Astrocyte (in vitro differentiated cells and primary cell): Measurements from ENCODE around the gene CDYL. TPM values are rescaled to one million over a fixed set of nuclear protein-coding genes. Genes with fewer than 3 reads are reported as not detected.

ENCODE experiments used
- DNase-seq: peaks from one replicate; pipeline ENCODE4 v3.0.0-alpha.2; 2010; ENCODE audit warnings: low read depth
- FAIRE-seq: peaks from 2 replicates; lab custom pipeline; 2011; peaks lifted over from hg19 to GRCh38; lab: Jason Lieb, UNC
- H2AFZ ChIP-seq: 2 replicates; pipeline ENCODE4 v1.6.0; 2012; ENCODE audit warnings: low read depth, low read length, inconsistent platforms
- H3K27ac ChIP-seq: 2 replicates; pipeline ENCODE4 v1.5.1; 2011; ENCODE audit warnings: low read depth, low read length, inconsistent platforms
- H3K27me3 ChIP-seq: 2 replicates; pipeline ENCODE4 v1.6.0; 2011; ENCODE audit warnings: low read length, inconsistent platforms; ENCODE audit not compliant: insufficient read depth
- H3K36me3 ChIP-seq: 2 replicates; pipeline ENCODE4 v1.5.1; 2011; ENCODE audit warnings: low read length, inconsistent platforms; ENCODE audit not compliant: insufficient read depth
- H3K4me1 ChIP-seq: 2 replicates; pipeline ENCODE4 v1.5.1; 2011; ENCODE audit warnings: low read length, inconsistent platforms; ENCODE audit not compliant: insufficient read depth
- H3K4me2 ChIP-seq: 2 replicates; pipeline ENCODE4 v1.6.0; 2012; ENCODE audit warnings: low read length, inconsistent platforms
- H3K4me3 ChIP-seq: 2 replicates; pipeline ENCODE4 v1.5.1; 2011; ENCODE audit warnings: low read depth, mild to moderate bottlenecking, low read length, inconsistent platforms; ENCODE audit not compliant: insufficient read depth
- H3K79me2 ChIP-seq: 2 replicates; pipeline ENCODE4 v1.6.0; 2012; ENCODE audit warnings: mild to moderate bottlenecking, low read length, inconsistent platforms; ENCODE audit not compliant: insufficient read depth
- H3K9ac ChIP-seq: 2 replicates; pipeline ENCODE4 v1.6.0; 2012; ENCODE audit warnings: mild to moderate bottlenecking, low read length, inconsistent platforms
- H3K9me3 ChIP-seq: 2 replicates; pipeline ENCODE4 v1.5.1; 2012; ENCODE audit warnings: low read depth, mild to moderate bottlenecking, low read length, inconsistent platforms; ENCODE audit not compliant: insufficient read depth
- H4K20me1 ChIP-seq: 2 replicates; pipeline ENCODE4 v1.6.0; 2012; ENCODE audit warnings: low read length, inconsistent platforms; ENCODE audit not compliant: insufficient read depth
- H3K27ac Mint-ChIP-seq: one replicate; pipeline ENCODE4 v1.8.0; 2021; ENCODE audit warnings: mild to moderate bottlenecking, mixed read lengths; ENCODE audit not compliant: unreplicated experiment
- H3K27me3 Mint-ChIP-seq: one replicate; pipeline ENCODE4 v1.8.0; 2021; ENCODE audit warnings: low read depth, mixed read lengths; ENCODE audit not compliant: unreplicated experiment
- H3K36me3 Mint-ChIP-seq: one replicate; pipeline ENCODE4 v1.8.0; 2021; ENCODE audit warnings: low read depth, mixed read lengths; ENCODE audit not compliant: unreplicated experiment
- H3K4me1 Mint-ChIP-seq: one replicate; pipeline ENCODE4 v1.8.0; 2021; ENCODE audit warnings: low read depth, mixed read lengths; ENCODE audit not compliant: unreplicated experiment
- H3K4me3 Mint-ChIP-seq: one replicate; pipeline ENCODE4 v1.8.0; 2021; ENCODE audit warnings: mild to moderate bottlenecking, moderate library complexity, mixed read lengths; ENCODE audit not compliant: unreplicated experiment
- H3K9me3 Mint-ChIP-seq: one replicate; pipeline ENCODE4 v1.8.0; 2021; ENCODE audit warnings: mild to moderate bottlenecking, mixed read lengths; ENCODE audit not compliant: unreplicated experiment
- EZH2 ChIP-seq: IDR thresholded peaks from 2 replicates; pipeline ENCODE4 v1.6.1; 2012; ENCODE audit warnings: mild to moderate bottlenecking, low read length, inconsistent platforms; ENCODE audit not compliant: insufficient read depth
- total RNA-seq: library from RNA; stranded (reverse); gene quantifications from 2 replicates; pipeline ENCODE4 v1.2.1, GENCODE V29; 2021
- TF ChIP-seq, protein P1 (sequence below): IDR thresholded peaks from 2 replicates; pipeline ENCODE4 v1.5.1; 2011; ENCODE audit warnings: low read depth, mild to moderate bottlenecking, inconsistent platforms, low read length, moderate library complexity; ENCODE audit not compliant: insufficient read depth

Gene CDYL
- total RNA-seq, 1 donor from 2014 or later = 87.1 TPM

DNA sequence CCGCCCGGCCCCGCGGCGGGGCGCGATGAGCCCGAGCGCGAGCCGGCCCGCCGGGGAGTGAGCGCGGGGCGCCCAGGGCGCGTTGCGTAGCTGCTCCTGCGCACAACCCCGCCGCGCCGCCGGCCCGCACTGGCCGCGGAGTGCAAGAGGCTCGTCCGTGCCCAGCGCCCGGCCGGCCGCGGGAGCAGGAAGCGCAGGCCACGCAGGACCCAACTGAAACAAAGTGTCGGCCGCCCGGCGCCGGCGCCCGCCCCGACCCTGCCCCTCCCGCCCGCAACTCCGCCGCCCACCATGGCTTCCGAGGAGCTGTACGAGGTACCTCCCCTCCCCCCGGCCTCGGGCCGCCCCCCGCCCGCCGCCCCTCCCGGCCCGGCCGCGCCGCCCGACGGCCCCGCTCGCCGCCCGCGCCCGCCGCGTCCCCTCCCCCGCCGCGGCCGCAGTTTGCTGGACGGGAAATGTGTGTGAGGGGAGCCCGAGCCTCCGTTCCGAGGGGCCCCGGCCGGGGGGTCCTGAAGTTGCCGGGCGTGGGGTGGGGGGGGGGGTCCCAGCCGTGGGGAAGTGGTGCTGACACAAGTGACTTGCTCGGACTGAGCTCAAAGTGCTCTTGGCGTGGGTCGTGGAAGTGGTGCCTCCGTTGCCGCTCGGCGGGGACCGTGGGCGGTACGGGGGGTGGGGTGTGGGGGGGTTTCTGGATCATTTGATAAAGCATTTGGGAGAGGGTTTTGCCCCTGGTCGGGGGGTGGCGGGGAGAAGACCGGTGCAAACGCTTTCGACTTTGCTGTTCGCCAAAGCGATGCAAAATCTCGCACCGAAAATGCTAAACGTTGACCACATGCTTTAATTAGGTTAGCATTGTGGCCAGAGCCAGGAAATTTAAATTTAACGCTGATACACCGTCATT, 539 bp downstream of the CDYL start:
- H3K27me3 ChIP-seq = peaks cover 10% of the 10 kb centered on the region
- H3K4me1 ChIP-seq = no peaks in the 10 kb centered on the region
- no peaks in the 10 kb centered on the region for H3K9me3 ChIP-seq
- peaks cover 42% of the 10 kb centered on the region for H4K20me1 ChIP-seq
- peaks cover 45% of the 10 kb centered on the region for H3K79me2 ChIP-seq
- H3K27me3 Mint-ChIP-seq = peaks cover 3% of the 10 kb centered on the region
- no peak for TF ChIP-seq EZH2
- TF ChIP-seq, protein P1, sequence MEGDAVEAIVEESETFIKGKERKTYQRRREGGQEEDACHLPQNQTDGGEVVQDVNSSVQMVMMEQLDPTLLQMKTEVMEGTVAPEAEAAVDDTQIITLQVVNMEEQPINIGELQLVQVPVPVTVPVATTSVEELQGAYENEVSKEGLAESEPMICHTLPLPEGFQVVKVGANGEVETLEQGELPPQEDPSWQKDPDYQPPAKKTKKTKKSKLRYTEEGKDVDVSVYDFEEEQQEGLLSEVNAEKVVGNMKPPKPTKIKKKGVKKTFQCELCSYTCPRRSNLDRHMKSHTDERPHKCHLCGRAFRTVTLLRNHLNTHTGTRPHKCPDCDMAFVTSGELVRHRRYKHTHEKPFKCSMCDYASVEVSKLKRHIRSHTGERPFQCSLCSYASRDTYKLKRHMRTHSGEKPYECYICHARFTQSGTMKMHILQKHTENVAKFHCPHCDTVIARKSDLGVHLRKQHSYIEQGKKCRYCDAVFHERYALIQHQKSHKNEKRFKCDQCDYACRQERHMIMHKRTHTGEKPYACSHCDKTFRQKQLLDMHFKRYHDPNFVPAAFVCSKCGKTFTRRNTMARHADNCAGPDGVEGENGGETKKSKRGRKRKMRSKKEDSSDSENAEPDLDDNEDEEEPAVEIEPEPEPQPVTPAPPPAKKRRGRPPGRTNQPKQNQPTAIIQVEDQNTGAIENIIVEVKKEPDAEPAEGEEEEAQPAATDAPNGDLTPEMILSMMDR = no peak
- H2AFZ ChIP-seq = peak overlapping the region; percentile 53
- H3K4me3 ChIP-seq = peak overlapping the region; percentile 73
- peak overlapping the region; percentile 84 for H3K27ac Mint-ChIP-seq
- no peaks in the 10 kb centered on the region for H3K36me3 ChIP-seq
- H3K36me3 Mint-ChIP-seq = no peaks in the 10 kb centered on the region
- peak; percentile 27 for DNase-seq
- no peak overlapping the region for H3K27ac ChIP-seq
- peaks cover 25% of the 10 kb centered on the region for H3K4me1 Mint-ChIP-seq
- peak overlapping the region; percentile 85 for H3K4me3 Mint-ChIP-seq
- H3K9me3 Mint-ChIP-seq = peaks cover 16% of the 10 kb centered on the region
- peak overlapping the region; percentile 86 for H3K4me2 ChIP-seq
- H3K9ac ChIP-seq = peak overlapping the region; percentile 78
- FAIRE-seq = no peak

DNA sequence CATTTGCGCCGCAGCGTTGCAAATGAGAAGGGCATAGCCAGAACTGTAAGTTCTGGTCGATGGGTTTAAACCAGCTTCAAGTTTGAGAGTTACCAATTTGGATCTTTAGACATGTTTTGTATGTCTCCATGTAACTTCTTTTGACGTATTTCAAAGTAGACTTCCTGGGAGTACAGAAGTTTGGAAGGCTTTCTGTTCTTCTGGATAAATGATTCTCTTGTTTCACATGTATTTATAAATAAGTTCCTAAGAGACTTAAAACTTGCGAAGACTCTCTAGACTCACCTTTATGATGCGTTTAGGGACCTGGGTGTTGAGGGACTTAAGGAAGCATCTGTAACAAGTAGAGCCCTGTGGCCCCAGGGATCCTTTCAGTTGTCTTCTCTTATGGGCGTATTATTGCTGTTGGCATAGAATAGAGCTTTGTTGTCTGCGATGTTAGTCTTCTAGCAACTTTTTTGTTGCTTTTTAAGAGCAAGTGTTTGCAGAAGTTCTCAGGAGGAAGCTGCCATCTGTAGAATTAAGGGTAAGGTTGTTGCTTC, 1.3 kb downstream of the CDYL start:
- Mint-ChIP-seq H3K9me3 (peaks cover 16% of the 10 kb centered on the region), H3K27me3 (peaks cover 3% of the 10 kb centered on the region), H3K4me3 (peak overlapping the region; percentile 85), H3K27ac (peak overlapping the region; percentile 84), H3K4me1 (peaks cover 31% of the 10 kb centered on the region), H3K36me3 (no peaks in the 10 kb centered on the region)
- Histone ChIP-seq H3K9ac (peak overlapping the region; percentile 78), H3K27me3 (peaks cover 9% of the 10 kb centered on the region), H3K36me3 (no peaks in the 10 kb centered on the region), H3K27ac (no peak overlapping the region), H3K9me3 (no peaks in the 10 kb centered on the region), H3K79me2 (peaks cover 53% of the 10 kb centered on the region), H3K4me2 (peak overlapping the region; percentile 86), H3K4me1 (no peaks in the 10 kb centered on the region), H2AFZ (peak overlapping the region; percentile 53), H3K4me3 (peak overlapping the region; percentile 73), H4K20me1 (peaks cover 49% of the 10 kb centered on the region)
- no peak for TF ChIP-seq EZH2
- TF ChIP-seq, protein P1 = no peak
- FAIRE-seq (no peak), DNase-seq (no peak)
